Ishikawa (cell line): ENCODE results near the gene KAT2B.

Source experiments
- CEBPB ChIP-seq: IDR thresholded peaks from 2 replicates; pipeline ENCODE4 v1.6.1; 2012
- CREB1 ChIP-seq: IDR thresholded peaks from 2 replicates; pipeline ENCODE4 v1.6.1; 2012; ENCODE audit warnings: low read depth
- EGR1 ChIP-seq: IDR thresholded peaks from 2 replicates; pipeline ENCODE4 v1.6.1; 2012
- EP300 ChIP-seq: IDR thresholded peaks from 2 replicates; pipeline ENCODE4 v1.6.1; 2012; ENCODE audit warnings: borderline replicate concordance
- FOXM1 ChIP-seq: IDR thresholded peaks from 2 replicates; pipeline ENCODE4 v1.6.1; 2012; ENCODE audit warnings: low read depth, borderline replicate concordance
- NFIC ChIP-seq: IDR thresholded peaks from 2 replicates; pipeline ENCODE4 v1.6.1; 2012
- RAD21 ChIP-seq: IDR thresholded peaks from 2 replicates; pipeline ENCODE4 v1.6.1; 2012; ENCODE audit warnings: low read depth
- TAF1 ChIP-seq: IDR thresholded peaks from 2 replicates; pipeline ENCODE4 v1.6.1; 2012; ENCODE audit warnings: low read depth, mild to moderate bottlenecking
- TCF12 ChIP-seq: IDR thresholded peaks from 2 replicates; pipeline ENCODE4 v1.6.1; 2012; ENCODE audit warnings: low read depth
- TEAD4 ChIP-seq: IDR thresholded peaks from 2 replicates; pipeline ENCODE4 v1.6.1; 2012
- YY1 ChIP-seq: IDR thresholded peaks from 2 replicates; pipeline ENCODE4 v1.6.1; 2012; ENCODE audit warnings: low read depth
- ZBTB7A ChIP-seq: IDR thresholded peaks from 2 replicates; pipeline ENCODE4 v1.6.1; 2012; ENCODE audit warnings: low read depth
- TF ChIP-seq, protein P1 (sequence below): IDR thresholded peaks from 2 replicates; pipeline ENCODE4 v1.6.1; 2012; ENCODE audit warnings: low read depth, mild to moderate bottlenecking
- TF ChIP-seq, protein P2 (sequence below): IDR thresholded peaks from 2 replicates; pipeline ENCODE4 v1.6.1; 2012
- TF ChIP-seq, protein P3 (sequence below): IDR thresholded peaks from 2 replicates; pipeline ENCODE4 v1.6.1; 2012

Gene KAT2B

DNA sequence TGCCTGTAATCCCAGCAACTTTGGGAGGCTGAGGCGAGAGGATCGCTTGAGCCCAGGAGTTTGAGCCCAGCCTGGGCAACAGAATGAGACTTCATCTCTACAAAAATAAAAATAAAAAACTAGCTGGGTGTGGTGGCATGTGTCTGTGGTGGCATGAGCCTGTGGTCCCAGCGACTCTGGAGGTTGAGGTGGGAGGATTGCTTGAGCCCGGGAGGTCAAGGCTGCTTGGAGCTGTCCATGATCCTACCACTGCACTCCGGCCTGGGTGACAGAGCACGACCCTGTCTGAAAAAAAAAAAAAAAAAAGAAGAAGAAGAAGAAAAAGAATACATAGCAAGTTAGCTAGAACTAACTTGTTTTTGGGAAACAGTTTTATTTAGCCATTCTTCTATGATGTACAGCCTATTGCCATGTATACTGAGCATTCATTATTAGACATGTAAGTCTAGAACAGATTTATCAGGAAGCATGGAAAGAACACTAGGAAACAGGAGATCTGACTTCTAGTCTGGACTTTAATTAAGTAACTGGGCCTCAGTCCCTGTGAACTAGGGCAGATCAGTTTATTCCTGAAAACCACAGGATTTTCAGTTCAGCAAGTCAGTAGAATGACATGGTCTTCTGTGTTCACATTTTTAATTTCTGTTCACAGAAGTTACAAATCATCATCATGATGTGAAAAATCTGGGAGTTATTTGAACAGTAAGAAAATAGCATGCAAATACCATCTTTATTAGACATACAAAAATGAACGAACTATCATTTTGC lies 65.5 kb downstream of the KAT2B start:
- no peak for TF ChIP-seq TCF12
- TF ChIP-seq NFIC: no peak
- TF ChIP-seq FOXM1: no peak
- no peak for TF ChIP-seq EGR1
- TF ChIP-seq, protein P1, sequence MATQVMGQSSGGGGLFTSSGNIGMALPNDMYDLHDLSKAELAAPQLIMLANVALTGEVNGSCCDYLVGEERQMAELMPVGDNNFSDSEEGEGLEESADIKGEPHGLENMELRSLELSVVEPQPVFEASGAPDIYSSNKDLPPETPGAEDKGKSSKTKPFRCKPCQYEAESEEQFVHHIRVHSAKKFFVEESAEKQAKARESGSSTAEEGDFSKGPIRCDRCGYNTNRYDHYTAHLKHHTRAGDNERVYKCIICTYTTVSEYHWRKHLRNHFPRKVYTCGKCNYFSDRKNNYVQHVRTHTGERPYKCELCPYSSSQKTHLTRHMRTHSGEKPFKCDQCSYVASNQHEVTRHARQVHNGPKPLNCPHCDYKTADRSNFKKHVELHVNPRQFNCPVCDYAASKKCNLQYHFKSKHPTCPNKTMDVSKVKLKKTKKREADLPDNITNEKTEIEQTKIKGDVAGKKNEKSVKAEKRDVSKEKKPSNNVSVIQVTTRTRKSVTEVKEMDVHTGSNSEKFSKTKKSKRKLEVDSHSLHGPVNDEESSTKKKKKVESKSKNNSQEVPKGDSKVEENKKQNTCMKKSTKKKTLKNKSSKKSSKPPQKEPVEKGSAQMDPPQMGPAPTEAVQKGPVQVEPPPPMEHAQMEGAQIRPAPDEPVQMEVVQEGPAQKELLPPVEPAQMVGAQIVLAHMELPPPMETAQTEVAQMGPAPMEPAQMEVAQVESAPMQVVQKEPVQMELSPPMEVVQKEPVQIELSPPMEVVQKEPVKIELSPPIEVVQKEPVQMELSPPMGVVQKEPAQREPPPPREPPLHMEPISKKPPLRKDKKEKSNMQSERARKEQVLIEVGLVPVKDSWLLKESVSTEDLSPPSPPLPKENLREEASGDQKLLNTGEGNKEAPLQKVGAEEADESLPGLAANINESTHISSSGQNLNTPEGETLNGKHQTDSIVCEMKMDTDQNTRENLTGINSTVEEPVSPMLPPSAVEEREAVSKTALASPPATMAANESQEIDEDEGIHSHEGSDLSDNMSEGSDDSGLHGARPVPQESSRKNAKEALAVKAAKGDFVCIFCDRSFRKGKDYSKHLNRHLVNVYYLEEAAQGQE: no peak
- no peak for TF ChIP-seq ZBTB7A
- no peak for TF ChIP-seq YY1
- TF ChIP-seq TAF1: no peak
- TF ChIP-seq, protein P2, sequence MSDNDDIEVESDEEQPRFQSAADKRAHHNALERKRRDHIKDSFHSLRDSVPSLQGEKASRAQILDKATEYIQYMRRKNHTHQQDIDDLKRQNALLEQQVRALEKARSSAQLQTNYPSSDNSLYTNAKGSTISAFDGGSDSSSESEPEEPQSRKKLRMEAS: no peak
- no peak for TF ChIP-seq TEAD4
- TF ChIP-seq CEBPB: no peak
- TF ChIP-seq, protein P3, sequence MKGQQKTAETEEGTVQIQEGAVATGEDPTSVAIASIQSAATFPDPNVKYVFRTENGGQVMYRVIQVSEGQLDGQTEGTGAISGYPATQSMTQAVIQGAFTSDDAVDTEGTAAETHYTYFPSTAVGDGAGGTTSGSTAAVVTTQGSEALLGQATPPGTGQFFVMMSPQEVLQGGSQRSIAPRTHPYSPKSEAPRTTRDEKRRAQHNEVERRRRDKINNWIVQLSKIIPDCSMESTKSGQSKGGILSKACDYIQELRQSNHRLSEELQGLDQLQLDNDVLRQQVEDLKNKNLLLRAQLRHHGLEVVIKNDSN: no peak
- no peak for TF ChIP-seq RAD21
- no peak for TF ChIP-seq CREB1
- no peak for TF ChIP-seq EP300

GRCh38 chr3:20107722-20108121 lies 67.5 kb downstream of the KAT2B start:
- TF ChIP-seq ZBTB7A (no peak), NFIC (no peak), FOXM1 (no peak), CREB1 (no peak), EP300 (no peak), TAF1 (no peak), TEAD4 (no peak), TCF12 (no peak), RAD21 (no peak), CEBPB (no peak), YY1 (no peak), EGR1 (no peak)
- TF ChIP-seq, protein P2: no peak
- TF ChIP-seq, protein P3: no peak
- TF ChIP-seq, protein P1: no peak

DNA sequence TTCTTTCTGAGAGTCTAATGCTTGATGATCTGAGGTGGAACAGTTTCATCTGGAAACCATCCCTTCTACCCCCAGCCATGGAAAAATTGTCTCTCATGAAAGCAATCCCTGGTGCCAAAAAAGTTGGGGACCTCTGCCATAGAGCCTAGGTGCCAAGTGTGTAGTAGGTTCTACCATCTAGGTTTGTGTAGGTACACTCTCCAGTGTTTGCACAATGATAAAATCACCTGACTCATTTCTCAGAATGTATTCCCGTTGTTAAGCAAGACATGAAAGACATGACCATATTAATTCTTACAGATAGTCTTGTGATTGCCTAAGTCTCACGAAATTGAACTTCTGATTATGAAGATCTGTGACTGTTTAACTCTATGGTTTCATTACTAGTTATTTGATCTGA lies 68.6 kb downstream of the KAT2B start:
- no peak for TF ChIP-seq RAD21
- TF ChIP-seq FOXM1: no peak
- no peak for TF ChIP-seq CEBPB
- no peak for TF ChIP-seq NFIC
- no peak for TF ChIP-seq TCF12
- no peak for TF ChIP-seq YY1
- no peak for TF ChIP-seq ZBTB7A
- TF ChIP-seq, protein P2: no peak
- no peak for TF ChIP-seq CREB1
- TF ChIP-seq EP300: no peak
- TF ChIP-seq TEAD4: no peak

DNA sequence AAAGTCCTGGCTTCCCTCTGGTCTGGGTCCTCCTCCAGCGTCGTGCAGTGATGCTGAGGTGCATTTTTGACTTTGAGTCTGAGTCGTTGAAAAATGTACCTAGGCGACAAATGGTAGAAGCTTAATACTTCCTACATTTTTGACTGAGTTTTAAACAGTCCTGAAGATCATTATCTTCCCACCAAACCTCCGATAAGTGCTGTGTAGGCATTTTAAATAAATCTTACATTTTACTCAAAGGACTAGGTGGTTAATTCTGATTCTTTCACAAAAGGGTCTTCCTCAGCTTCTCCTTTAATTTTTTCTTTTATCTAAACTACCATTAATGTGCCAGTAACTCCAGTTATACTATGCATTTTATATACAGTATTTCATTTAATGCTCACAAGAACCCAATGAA lies 70.6 kb downstream of the KAT2B start:
- TF ChIP-seq EGR1 (no peak), TCF12 (no peak), FOXM1 (no peak), ZBTB7A (no peak), CREB1 (no peak), TAF1 (no peak), YY1 (no peak), CEBPB (no peak), RAD21 (no peak), EP300 (no peak), NFIC (no peak), TEAD4 (no peak)
- TF ChIP-seq, protein P1: no peak
- TF ChIP-seq, protein P2: no peak
- TF ChIP-seq, protein P3: no peak
